ENCODE measurements around the gene NDUFA7. TPM values are rescaled to one million over a fixed set of nuclear protein-coding genes. Genes with fewer than 3 reads are reported as not detected.

Gene NDUFA7
- total RNA-seq, 1 donor from 2014 or later, result 40.3 TPM

GRCh38 chr19:8307965-8308866 lies 13.0 kb downstream of the NDUFA7 start, which contains the start of gene CD320:
CD320 (minus strand) TSS chr19:8308358; CDS start chr19:8308290, 68 bp downstream.
- DNase-seq (ENCODE audit: low spot score in 2 of 2, unreplicated experiment in 2 of 2), result peak; percentile 92 to 96
- Mint-ChIP-seq H3K4me1 (peaks cover 17% of the 10 kb centered on the region), H3K4me3 (peak within 1 kb of the TSS; percentile 85), H3K9me3 (no peaks in the 10 kb centered on the region), H3K36me3 (peaks cover 10% of the 10 kb centered on the region), H3K27ac (peak within 1 kb of the TSS; percentile 89), H3K27me3 (ENCODE audit: low read depth) (no peaks in the 10 kb centered on the region)
- TF ChIP-seq CTCF (IDR thresholded peaks at IDR 0.05; ENCODE audit: unreplicated experiment), result no peak

GRCh38 chr19:8307400-8307964 lies 13.7 kb downstream of the NDUFA7 start:
- Mint-ChIP-seq H3K9me3 (no peaks in the 10 kb centered on the region), H3K27ac (peak overlapping the region; percentile 89), H3K36me3 (peaks cover 10% of the 10 kb centered on the region), H3K4me3 (peak overlapping the region; percentile 85), H3K4me1 (peaks cover 17% of the 10 kb centered on the region), H3K27me3 (ENCODE audit: low read depth) (no peaks in the 10 kb centered on the region)
- no peak for TF ChIP-seq CTCF (IDR thresholded peaks at IDR 0.05; ENCODE audit: unreplicated experiment)
- DNase-seq (ENCODE audit: low spot score in 2 of 2, unreplicated experiment in 2 of 2), result peak in 1 of 2 experiments; percentile 41

GRCh38 chr19:8306235-8307054 lies 14.7 kb downstream of the NDUFA7 start:
- Mint-ChIP-seq H3K9me3 (no peaks in the 10 kb centered on the region), H3K36me3 (peaks cover 10% of the 10 kb centered on the region), H3K4me3 (peak overlapping the region; percentile 85), H3K27me3 (ENCODE audit: low read depth) (no peaks in the 10 kb centered on the region), H3K4me1 (peaks cover 17% of the 10 kb centered on the region), H3K27ac (no peak overlapping the region)
- no peak for TF ChIP-seq CTCF (IDR thresholded peaks at IDR 0.05; ENCODE audit: unreplicated experiment)
- peak in 1 of 2 experiments; percentile 26 for DNase-seq (ENCODE audit: low spot score in 2 of 2, unreplicated experiment in 2 of 2)

GRCh38 chr19:8305798-8306197 lies 15.4 kb downstream of the NDUFA7 start:
- H3K27ac Mint-ChIP-seq, result no peak overlapping the region
- H3K27me3 Mint-ChIP-seq (ENCODE audit: low read depth), result no peaks in the 10 kb centered on the region
- DNase-seq (ENCODE audit: low spot score in 2 of 2, unreplicated experiment in 2 of 2), result peak in 1 of 2 experiments; percentile 25
- peaks cover 17% of the 10 kb centered on the region for H3K4me1 Mint-ChIP-seq
- H3K9me3 Mint-ChIP-seq, result no peaks in the 10 kb centered on the region
- H3K36me3 Mint-ChIP-seq, result peaks cover 4% of the 10 kb centered on the region
- no peak overlapping the region for H3K4me3 Mint-ChIP-seq
- no peak for TF ChIP-seq CTCF (IDR thresholded peaks at IDR 0.05; ENCODE audit: unreplicated experiment)

- peaks cover 4% of the 10 kb centered on the region for H3K36me3 Mint-ChIP-seq
- H3K27me3 Mint-ChIP-seq (ENCODE audit: low read depth), result no peaks in the 10 kb centered on the region
- no peak overlapping the region for H3K4me3 Mint-ChIP-seq
- DNase-seq (ENCODE audit: low spot score in 2 of 2, unreplicated experiment in 2 of 2), result peak in 1 of 2 experiments; percentile 48
- H3K27ac Mint-ChIP-seq, result peak overlapping the region; percentile 21
- H3K9me3 Mint-ChIP-seq, result no peaks in the 10 kb centered on the region
- TF ChIP-seq CTCF (IDR thresholded peaks at IDR 0.05; ENCODE audit: unreplicated experiment), result no peak
- H3K4me1 Mint-ChIP-seq, result peaks cover 17% of the 10 kb centered on the region
Observed at GRCh38 chr19:8304841-8305621, 16.1 kb downstream of the NDUFA7 start.

All from mesothelial cell of epicardium (in vitro differentiated cells).